Measurements from ENCODE around the gene SLC9A8.

SLC9A8 gene

DNA sequence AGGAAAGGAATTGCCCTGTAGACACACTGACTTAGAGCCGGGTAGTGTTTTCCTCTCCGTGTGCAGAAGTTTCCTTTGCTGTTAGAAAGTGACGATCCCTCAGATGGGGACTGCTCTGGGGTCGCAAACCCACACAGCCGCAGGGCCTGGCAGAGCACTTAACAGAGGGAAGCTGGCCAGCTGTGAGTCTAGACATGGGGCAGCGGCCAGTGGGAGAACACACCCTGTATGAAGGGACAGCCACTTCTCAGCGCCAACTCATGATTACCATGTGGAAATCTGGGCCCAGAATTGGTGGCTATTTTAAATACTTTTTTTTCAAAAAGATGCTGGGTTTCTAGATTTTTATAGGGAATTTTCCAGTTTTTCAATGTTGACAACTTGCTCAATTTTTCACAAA, 39.4 kb downstream of the SLC9A8 start:
- H3K4me3 ChIP-seq (ENCODE audit: low read length), result no peak overlapping the region
- TF ChIP-seq, protein P1, sequence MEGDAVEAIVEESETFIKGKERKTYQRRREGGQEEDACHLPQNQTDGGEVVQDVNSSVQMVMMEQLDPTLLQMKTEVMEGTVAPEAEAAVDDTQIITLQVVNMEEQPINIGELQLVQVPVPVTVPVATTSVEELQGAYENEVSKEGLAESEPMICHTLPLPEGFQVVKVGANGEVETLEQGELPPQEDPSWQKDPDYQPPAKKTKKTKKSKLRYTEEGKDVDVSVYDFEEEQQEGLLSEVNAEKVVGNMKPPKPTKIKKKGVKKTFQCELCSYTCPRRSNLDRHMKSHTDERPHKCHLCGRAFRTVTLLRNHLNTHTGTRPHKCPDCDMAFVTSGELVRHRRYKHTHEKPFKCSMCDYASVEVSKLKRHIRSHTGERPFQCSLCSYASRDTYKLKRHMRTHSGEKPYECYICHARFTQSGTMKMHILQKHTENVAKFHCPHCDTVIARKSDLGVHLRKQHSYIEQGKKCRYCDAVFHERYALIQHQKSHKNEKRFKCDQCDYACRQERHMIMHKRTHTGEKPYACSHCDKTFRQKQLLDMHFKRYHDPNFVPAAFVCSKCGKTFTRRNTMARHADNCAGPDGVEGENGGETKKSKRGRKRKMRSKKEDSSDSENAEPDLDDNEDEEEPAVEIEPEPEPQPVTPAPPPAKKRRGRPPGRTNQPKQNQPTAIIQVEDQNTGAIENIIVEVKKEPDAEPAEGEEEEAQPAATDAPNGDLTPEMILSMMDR (conservative IDR thresholded peaks at IDR 0.05; ENCODE audit: low read length), result no peak
- DNase-seq (ENCODE audit: low read depth), result no peak

DNA sequence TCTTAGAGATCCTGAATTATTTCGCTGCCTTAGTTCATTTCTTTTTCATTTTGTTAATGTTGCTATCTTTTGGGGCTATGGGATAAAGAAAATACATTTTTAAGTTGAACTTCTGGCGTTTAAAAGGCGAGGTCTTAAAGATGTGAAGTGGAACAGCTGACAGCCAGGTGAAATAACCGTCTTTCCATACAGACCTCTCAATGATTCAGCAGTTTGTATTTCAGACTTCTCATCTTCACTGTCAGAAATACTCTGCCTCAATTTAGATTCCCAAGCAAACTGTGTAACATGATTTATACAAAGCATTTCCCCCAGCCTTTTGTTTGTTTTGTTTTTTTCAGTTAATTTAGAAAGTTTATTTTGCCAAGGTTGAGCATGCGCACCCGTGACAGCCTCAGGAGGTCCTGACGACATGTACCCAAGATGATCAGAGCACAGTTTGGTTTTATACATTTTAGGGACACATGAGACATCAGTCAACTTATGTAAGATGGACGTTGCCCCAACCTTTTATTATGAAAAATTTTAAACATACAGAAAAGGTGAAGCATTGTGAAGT, 40.0 kb downstream of the SLC9A8 start:
- TF ChIP-seq, protein P1 (conservative IDR thresholded peaks at IDR 0.05; ENCODE audit: low read length), result no peak
- no peak for DNase-seq (ENCODE audit: low read depth)
- H3K4me3 ChIP-seq (ENCODE audit: low read length), result no peak overlapping the region

DNA sequence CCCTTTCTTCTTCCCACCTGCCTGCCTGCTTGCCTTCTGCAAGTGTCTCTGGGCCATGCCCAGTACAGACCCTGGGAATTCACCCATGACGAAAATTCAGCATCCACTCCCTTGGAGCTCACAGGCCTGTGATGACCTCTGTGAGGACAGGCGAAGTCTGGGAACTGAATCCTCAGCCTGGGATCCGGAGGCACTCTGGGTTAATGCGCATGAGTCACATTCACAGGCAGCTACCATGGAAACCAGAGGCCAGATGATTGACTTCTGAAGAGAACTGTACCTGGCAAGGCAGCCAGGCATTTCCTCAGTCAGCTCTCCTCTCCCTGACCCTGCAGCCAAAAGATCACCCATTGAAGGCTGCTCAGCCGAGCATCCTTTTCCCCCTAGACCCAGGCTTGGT, 41.0 kb downstream of the SLC9A8 start:
- TF ChIP-seq, protein P1 (conservative IDR thresholded peaks at IDR 0.05; ENCODE audit: low read length), result no peak
- no peak overlapping the region for H3K4me3 ChIP-seq (ENCODE audit: low read length)
- peak; percentile 72 for DNase-seq (ENCODE audit: low read depth)

DNA sequence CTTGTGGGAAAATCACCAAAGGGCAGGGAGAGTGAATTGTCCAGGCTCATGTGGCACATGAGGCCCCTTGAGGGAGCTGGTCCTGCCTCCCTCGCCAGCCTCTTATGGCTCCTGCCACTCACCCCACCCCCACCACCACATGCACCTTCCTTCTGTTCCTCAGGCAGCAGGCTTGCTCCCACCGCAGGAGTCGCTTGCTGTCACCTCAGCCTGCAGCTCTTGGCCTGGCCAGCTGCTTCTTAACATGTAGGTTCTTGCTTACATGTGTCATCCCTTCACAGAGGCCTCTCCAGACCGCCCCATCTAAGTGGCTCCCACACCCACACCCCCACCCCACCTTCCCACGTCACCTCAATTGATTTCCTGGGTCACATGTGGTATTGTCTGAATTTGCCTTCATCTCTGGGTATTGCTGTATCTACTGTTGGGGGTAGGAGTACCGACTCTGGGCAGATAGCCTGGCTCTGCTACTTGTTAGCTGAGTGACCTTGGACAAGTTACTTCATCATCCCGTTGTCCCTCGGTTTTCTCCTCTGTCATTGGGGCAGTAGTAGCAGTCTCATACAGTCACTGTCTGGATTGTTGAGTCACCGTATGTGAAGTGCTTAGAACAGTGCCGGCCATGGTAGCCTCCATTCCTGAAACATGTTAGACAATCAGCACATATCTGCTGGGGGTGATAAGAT, 41.7 kb downstream of the SLC9A8 start:
- TF ChIP-seq, protein P1 (conservative IDR thresholded peaks at IDR 0.05; ENCODE audit: low read length), result no peak
- no peak for DNase-seq (ENCODE audit: low read depth)

DNA sequence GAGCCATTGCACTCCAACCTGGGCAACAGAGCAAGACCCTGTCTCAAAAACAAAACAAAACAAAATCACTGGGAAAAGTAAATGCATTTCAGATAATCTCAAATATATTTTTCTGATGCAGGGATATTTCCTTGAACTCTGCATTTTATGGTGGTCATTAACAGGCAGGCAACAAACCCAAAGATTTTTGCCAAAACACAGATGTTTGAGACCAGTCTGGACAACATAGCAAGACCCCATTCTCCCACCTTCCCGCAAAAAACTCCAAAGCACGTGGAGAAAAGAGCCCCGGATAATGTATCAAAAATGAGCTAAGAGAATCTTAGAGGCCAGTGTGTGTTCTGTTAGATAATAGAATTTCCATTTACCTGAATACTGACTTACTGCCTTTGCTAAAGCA, 44.3 kb downstream of the SLC9A8 start:
- no peak overlapping the region for H3K4me3 ChIP-seq (ENCODE audit: low read length)
- TF ChIP-seq, protein P1 (conservative IDR thresholded peaks at IDR 0.05; ENCODE audit: low read length), result no peak
- no peak for DNase-seq (ENCODE audit: low read depth)

More for the DNA sequence above, 41.7 kb downstream of the SLC9A8 start:
- no peak overlapping the region for H3K4me3 ChIP-seq (ENCODE audit: low read length)

DNA sequence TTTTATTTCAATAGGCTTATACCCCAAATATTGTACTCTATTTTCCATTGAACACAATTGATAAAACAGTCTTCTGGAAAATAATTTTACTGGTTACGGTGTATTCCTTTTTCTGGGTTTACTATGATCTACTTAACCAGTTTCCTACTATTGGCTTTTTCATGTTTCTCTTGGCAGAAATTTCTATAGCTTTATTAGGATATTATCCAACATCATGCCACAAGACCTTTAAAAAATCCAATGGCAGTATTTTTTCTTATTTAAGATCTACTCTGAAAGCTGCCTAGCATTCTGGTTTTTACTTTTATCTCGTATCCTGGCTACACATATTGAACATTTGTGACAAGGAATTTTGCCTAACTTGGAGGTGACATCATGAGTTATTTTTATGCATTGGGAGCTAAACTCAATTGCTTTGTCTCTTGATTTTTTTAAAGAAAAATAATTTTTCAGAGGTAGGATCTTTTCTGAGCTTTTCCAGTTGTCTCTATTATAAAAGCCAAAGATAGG, 45.5 kb downstream of the SLC9A8 start:
- no peak for DNase-seq (ENCODE audit: low read depth)
- TF ChIP-seq, protein P1 (conservative IDR thresholded peaks at IDR 0.05; ENCODE audit: low read length), result no peak
- H3K4me3 ChIP-seq (ENCODE audit: low read length), result no peak overlapping the region

DNA sequence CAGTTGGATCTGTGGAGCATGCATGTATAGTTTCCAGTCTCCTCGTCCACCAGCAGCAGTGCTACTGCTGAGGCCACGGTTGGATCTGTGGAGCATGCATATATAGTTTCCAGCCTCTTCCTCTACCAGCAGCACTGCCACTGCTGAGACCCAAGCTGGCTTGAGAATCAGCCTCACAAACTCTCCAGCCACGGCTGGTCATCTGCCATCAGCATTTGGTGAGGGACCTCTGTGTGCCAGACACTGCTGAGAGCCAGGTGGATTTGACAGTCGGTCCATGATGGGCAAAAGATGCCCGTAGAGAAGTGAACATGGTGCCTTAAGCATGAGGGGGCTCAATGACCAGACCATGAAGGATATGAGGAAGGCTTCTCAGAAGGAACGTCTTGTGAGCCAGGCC, 46.4 kb downstream of the SLC9A8 start:
- no peak for DNase-seq (ENCODE audit: low read depth)
- H3K4me3 ChIP-seq (ENCODE audit: low read length), result no peak overlapping the region
- TF ChIP-seq, protein P1 (conservative IDR thresholded peaks at IDR 0.05; ENCODE audit: low read length), result no peak

All from AG10803 (cell line).